Body of pancreas (tissue), 4 donors: ENCODE data around the gene RPL18A. TPM values are rescaled to one million over a fixed set of nuclear protein-coding genes. Genes with fewer than 3 reads are reported as not detected.
"Not testable (repeated sequence)": the region's sequence is repeated elsewhere in the genome, so short reads cannot be mapped to it uniquely, and the experiment has no call there.

Experiments
- ATAC-seq: fragments of 150-250 bp; one replicate; pipeline ENCODE4 v1.9.1; 2016
- DNase-seq, 4 donors: peaks; one replicate each; pipeline ENCODE4 v3.0.0-alpha.2; 2019
- H3K27ac ChIP-seq, 4 donors: fragments of 200-600 bp; sonication (generic); 1 replicate in 3 of 4; 2 replicates in 1 of 4; pipeline versions ENCODE4 v1.5.1 to v1.6.1; 2016 to 2019; ENCODE audit warnings: mild to moderate bottlenecking in 1 of 4, mixed read lengths in 1 of 4, moderate library complexity in 1 of 4
- H3K27me3 ChIP-seq, 2 donors: fragments of 200-600 bp; sonication (generic); one replicate each; pipeline ENCODE4 v1.6.0; 2016; ENCODE audit warnings: mild to moderate bottlenecking in 1 of 2
- H3K36me3 ChIP-seq, 2 donors: fragments of 200-600 bp; sonication (generic); replicated peaks in 1 of 2; 2 replicates each; pipeline ENCODE4 v1.5.1; 2016; ENCODE audit warnings: low read depth in 2 of 2; ENCODE audit not compliant: insufficient read depth in 1 of 2
- H3K4me1 ChIP-seq: fragments of 200-600 bp; sonication (generic); one replicate; pipeline ENCODE4 v1.6.0; 2016
- H3K4me3 ChIP-seq, 2 donors: fragments of 200-600 bp; sonication (generic); 1 replicate in 1 of 2; 2 replicates in 1 of 2; pipeline ENCODE4 v1.5.1; 2016 to 2019
- H3K9me3 ChIP-seq, 3 donors: fragments of 200-600 bp; sonication (generic); 1 replicate in 2 of 3; 2 replicates in 1 of 3; pipeline ENCODE4 v1.5.1; 2016
- CTCF ChIP-seq, 7 experiments: fragments of 450-650 bp in 4 of 7; fragments of 200-600 bp in 3 of 7; sonication (generic) in 3 of 7; IDR thresholded peaks; one replicate each; pipeline ENCODE4 v1.5.1; 2016 to 2019; ENCODE audit warnings: antibody characterized with exemption in 7 of 7
- POLR2A ChIP-seq, 3 donors: fragments of 450-650 bp; IDR thresholded peaks; one replicate each; pipeline ENCODE4 v1.6.1; 2016; ENCODE audit warnings: antibody characterized with exemption in 3 of 3, mild to moderate bottlenecking in 2 of 3
- WGBS, 2 donors: methylation state at CpG; one replicate each; pipeline ENCODE4 v1.1.5; 2017; 5-methylcytosine and 5-hydroxymethylcytosine counted together
- intact Hi-C: fragments of 100-400 bp; cut with DNase I; formaldehyde crosslinking; loops from one replicate; pipeline ENCODE4 v1.15.1; 2023
- total RNA-seq, 2 donors: library from RNA; depleted of rRNA; stranded (reverse); fragments of >200 nt; gene quantifications; one replicate each; pipeline ENCODE4 v1.1.0, GENCODE V29; 2016

The RPL18A gene
- total RNA-seq, 2 donors from 2014 or later = 1,158 to 1,588 TPM

- Histone ChIP-seq H3K36me3 (no peaks in the 10 kb centered on the region), H3K4me3 (no peak overlapping the region), H3K27ac (no peak overlapping the region), H3K27me3 (no peaks in the 10 kb centered on the region), H3K9me3 (no peaks in the 10 kb centered on the region), H3K4me1 (no peaks in the 10 kb centered on the region)
- intact Hi-C loops = no loop called here
- 54 to 57% methylated on average over 7 of the region's 7 CpGs for WGBS, 2 donors
- TF ChIP-seq CTCF (IDR thresholded peaks at IDR 0.05) (no peak), POLR2A (IDR thresholded peaks at IDR 0.05) (no peak)
- no peak for ATAC-seq
- DNase-seq = no peak
Observed at GRCh38 chr19:17886515-17886914, 26.8 kb downstream of the RPL18A start.

GRCh38 chr19:17887221-17887620 is 27.5 kb downstream of the RPL18A start:
- H3K27ac ChIP-seq, H3K9me3 ChIP-seq, H3K4me3 ChIP-seq, H3K27me3 ChIP-seq, H3K36me3 ChIP-seq, DNase-seq, ATAC-seq, intact Hi-C loops, H3K4me1 ChIP-seq: not testable (repeated sequence)
- 41 to 54% methylated on average over 4 of the region's 4 CpGs for WGBS, 2 donors

- no peak overlapping the region for H3K4me3 ChIP-seq
- WGBS, 2 donors = 39 to 41% methylated on average over 7 of the region's 7 CpGs
- no peaks in the 10 kb centered on the region for H3K9me3 ChIP-seq
- H3K4me1 ChIP-seq = no peaks in the 10 kb centered on the region
- no peaks in the 10 kb centered on the region for H3K36me3 ChIP-seq
- no peak overlapping the region for H3K27ac ChIP-seq
- no peak for DNase-seq
- intact Hi-C loops = no loop called here
- TF ChIP-seq CTCF (IDR thresholded peaks at IDR 0.05) (no peak), POLR2A (IDR thresholded peaks at IDR 0.05) (no peak)
- H3K27me3 ChIP-seq = no peaks in the 10 kb centered on the region
- ATAC-seq = no peak
Observed at GRCh38 chr19:17888260-17888659, 28.6 kb downstream of the RPL18A start.

GRCh38 chr19:17889609-17890214 is 30.0 kb downstream of the RPL18A start:
- H3K9me3 ChIP-seq = no peaks in the 10 kb centered on the region
- WGBS, 2 donors = 23 to 27% methylated on average over 15 to 18 of the region's 18 CpGs
- H3K27me3 ChIP-seq = no peaks in the 10 kb centered on the region
- ATAC-seq = no peak
- H3K4me3 ChIP-seq = no peak overlapping the region
- TF ChIP-seq CTCF (IDR thresholded peaks at IDR 0.05) (no peak), POLR2A (IDR thresholded peaks at IDR 0.05) (no peak)
- no peaks in the 10 kb centered on the region for H3K36me3 ChIP-seq
- peak in 3 of 4 donors; percentile 27 to 47 (median 34) for DNase-seq
- H3K27ac ChIP-seq = no peak overlapping the region
- intact Hi-C loops = no loop called here
- H3K4me1 ChIP-seq = no peaks in the 10 kb centered on the region

GRCh38 chr19:17893766-17894165 is 34.1 kb downstream of the RPL18A start:
- Histone ChIP-seq H3K4me1 (no peaks in the 10 kb centered on the region), H3K27me3 (no peaks in the 10 kb centered on the region), H3K27ac (no peak overlapping the region), H3K9me3 (no peaks in the 10 kb centered on the region), H3K4me3 (no peak overlapping the region), H3K36me3 (no peaks in the 10 kb centered on the region)
- 62 to 80% methylated on average over 9 of the region's 9 CpGs for WGBS, 2 donors
- no peak for TF ChIP-seq CTCF (IDR thresholded peaks at IDR 0.05)
- no peak for TF ChIP-seq POLR2A (IDR thresholded peaks at IDR 0.05)
- no peak for ATAC-seq
- intact Hi-C loops = no loop called here
- no peak for DNase-seq
